ENCODE data around the gene ARHGAP32.

The ARHGAP32 gene

DNA sequence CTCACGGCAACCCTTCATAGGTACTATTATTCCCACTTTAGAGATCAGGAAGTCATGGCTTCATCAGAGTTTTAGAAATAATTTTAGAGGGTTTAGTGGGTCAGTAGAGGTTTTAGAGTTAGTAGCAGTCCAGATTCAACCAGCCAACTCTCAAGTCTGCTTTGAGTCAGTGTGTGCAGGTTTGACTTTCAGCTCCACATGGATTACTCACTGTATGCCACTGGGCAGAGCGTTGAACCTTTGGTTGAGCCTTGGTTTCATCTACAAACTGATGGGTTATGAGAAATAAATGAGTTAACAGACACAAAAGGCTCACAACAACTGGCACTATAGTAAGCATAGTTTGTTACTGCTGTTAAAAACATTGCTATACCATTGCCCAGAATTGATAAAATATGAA, 230.5 kb downstream of the ARHGAP32 start:
- no peak for DNase-seq (ENCODE audit: low spot score)

DNA sequence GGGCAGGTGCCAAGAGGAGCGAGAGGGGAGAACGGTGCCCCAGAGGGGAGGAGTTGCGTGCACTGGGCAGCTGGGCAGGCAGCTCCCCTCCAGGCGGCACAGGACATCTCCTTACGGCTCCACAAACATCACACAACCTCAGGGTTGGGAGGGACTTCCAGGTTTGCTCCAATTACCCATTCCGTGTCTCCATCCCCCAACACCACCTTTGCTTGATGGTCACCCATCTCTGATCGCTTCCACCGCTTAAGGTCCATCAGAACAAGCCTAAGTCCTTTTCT, 235.0 kb downstream of the ARHGAP32 start:
- DNase-seq (ENCODE audit: low spot score): no peak

DNA sequence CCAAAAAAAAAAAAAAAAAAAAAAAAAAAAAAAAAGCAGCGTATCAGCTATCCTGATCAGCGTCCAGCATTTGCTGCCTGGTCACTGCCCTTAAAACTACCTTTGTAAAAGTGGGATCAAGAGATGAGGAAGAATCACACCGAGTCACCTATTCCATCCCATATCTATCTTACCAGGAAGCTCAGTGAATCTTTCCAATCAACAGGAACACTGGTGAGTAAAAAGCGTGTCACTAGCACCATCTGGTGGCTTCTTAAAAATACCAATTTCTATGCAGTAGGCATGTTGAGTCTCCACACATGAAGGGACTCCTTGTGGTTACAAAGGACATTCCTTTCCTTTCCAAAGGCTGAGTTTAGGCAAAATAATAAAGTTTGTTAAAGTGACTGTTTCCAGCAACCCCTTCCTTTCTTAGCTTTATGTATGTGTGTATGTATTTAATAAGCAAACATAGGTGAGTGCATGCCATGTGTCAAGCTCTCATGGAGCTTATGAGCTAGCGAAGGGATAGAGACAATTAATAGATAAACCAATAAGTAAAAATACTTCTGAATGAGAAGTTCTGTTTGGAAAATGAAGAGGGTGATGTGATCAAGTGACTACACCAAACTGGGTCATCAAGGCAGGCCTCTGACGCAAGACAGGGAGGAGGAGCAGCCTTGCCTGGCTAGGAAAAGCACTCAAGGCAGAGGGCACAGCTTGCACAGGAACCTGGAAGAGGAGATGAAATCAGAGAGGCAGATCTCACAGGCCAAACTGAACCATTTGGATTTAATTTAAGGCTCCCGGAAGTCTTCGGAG, 235.5 kb downstream of the ARHGAP32 start:
- DNase-seq (ENCODE audit: low spot score): peak; percentile 59

DNA sequence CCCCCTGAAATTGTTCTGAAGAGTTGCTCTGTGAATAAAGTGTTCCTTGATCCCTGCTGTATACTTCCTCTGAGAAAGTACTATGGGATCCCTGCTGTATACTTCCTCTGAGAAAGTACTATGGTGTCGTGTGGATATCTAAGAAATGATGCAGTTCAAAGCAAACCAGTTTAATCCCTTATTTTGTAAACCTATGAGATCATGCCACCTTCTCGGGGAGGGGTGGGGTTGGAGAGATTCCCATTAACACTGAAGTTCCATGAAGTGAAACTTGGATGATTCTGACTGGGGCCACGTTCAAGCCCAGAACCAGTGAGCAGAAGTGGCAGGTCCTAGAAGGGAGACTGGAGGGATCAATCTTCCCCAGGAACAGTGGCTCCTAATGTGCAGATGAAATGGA, 236.5 kb downstream of the ARHGAP32 start:
- DNase-seq (ENCODE audit: low spot score): no peak

DNA sequence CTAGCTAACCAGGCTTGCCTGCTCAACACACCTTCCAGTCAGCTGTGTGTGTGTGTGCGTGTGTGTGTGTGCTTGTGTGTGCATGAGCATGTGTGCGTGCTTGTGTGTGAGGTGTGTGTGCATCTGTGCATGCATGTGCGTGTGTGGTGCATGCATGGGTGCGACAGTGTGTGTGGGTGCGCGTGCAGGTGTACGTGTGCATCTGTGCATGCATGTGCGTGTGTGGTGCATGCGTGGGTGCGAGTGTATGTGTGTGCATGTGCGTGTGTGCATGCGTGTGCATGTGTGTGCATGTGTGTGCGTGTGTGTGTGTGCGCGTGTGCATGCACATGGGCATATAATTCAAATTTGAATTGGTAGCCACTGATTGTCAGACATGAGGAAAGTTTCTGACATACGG, 239.0 kb downstream of the ARHGAP32 start:
- no peak for DNase-seq (ENCODE audit: low spot score)

DNA sequence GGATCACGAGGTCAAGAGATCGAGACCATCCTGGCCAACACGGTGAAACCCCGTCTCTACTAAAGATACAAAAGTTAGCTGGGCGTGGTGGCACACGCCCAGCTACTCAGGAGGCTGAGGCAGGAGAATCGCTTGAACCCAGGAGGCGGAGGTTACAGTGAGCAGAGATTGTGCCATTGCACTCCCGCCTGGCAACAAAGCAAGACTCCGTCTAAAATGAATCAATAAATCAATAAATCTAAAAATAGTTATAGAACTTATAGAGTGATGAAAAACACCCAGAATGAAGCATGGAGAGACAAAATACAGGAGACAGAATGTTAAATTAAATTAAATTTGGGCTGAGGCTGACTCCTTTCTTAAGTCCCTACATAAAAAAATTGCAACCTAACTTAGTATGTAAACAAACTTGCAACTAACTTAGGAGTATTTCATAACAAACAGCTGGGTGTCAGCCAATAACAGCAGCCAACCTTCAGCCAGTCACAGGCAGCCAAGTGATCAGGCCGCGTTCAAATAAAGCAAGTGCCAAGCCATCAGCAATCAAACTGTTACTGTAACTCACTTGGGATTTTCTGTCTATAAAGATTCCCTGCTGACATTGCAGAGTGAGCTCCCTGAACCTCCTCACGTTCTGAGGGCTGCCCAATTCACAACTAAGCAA, 242.2 kb downstream of the ARHGAP32 start:
- no peak for DNase-seq (ENCODE audit: low spot score)

DNA sequence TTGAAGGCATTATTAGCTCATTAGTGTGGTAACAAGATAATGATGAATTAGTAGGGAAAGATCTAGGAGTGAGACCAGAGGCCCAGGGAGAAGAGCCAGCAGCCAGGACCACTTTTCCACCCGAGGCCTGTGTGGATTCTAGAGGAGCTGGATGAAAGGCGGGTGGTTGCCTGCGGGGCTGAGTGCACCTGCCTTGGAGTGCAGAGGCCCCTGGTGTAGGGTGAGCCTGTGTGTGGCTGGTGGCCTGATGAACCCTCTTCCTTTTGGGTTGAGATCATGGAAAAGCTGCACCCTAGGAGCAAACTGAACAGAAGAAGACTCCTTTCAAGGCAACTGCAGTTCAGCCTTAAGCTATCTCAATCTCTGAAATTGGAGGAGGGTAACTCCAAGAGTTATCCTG, 243.5 kb downstream of the ARHGAP32 start:
- no peak for DNase-seq (ENCODE audit: low spot score)

DNA sequence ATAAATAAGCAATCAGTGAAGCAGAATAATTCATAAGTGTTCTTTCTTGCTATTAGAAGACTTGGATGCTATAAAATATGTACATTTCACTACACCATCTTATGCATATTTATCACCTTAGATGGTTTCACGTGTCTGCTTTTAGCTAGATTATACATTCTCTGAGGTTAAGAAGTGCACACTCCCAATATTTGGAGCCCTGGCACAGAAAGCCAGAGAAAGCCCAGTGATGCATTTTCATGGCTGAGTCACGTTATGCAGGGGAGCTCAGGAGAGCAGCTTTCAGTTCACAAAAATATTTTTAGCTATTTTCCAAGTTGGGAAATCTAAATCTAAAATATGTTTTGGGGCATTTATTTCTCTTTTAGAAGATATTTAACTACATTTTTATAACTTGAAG, 244.4 kb downstream of the ARHGAP32 start:
- no peak for DNase-seq (ENCODE audit: low spot score)

DNA sequence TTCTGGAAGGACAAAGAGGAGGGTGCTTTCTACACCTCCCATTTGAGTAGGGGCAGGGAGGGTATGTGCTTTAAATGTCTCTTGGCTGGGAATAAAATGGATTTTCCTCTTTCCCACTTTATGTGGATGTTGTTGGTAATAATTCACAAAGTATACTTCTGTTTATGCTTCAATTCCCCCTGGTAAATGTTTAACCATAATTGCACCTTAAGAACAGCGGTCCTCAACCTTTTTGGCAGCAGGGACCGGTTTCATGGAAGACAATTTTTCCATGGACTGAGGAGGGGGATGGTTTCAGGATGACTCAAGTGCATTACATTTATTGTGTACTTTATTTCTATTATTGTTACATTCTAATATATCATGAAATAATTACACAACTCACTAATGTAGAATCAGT, 245.5 kb downstream of the ARHGAP32 start:
- no peak for DNase-seq (ENCODE audit: low spot score)

DNA sequence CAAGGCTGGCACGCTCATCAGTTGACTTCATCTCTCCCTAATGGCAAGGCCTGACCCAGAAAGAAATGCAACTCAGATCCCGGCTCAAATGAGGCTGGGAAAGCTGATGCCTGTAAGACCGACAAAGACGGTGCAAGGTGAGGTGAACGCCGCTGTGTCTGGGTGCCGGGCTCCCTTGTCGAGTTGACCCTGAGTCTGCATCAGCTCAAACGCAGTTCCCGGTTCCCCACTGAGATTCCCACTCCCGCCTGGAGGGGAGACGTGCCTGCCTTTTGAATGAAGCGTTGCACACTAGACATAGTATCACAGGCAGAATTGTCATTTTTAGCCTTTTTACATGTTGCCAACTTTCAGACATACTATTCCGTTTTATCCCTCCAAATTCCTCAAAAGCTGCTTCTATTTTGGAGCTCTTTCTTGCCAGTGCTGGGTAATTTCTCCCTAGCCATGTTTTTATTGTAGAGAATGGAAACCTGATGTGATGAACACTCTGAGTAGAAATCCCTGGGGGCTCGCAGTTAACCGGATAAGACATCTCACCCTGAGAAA, 248.6 kb downstream of the ARHGAP32 start:
- no peak for DNase-seq (ENCODE audit: low spot score)

DNA sequence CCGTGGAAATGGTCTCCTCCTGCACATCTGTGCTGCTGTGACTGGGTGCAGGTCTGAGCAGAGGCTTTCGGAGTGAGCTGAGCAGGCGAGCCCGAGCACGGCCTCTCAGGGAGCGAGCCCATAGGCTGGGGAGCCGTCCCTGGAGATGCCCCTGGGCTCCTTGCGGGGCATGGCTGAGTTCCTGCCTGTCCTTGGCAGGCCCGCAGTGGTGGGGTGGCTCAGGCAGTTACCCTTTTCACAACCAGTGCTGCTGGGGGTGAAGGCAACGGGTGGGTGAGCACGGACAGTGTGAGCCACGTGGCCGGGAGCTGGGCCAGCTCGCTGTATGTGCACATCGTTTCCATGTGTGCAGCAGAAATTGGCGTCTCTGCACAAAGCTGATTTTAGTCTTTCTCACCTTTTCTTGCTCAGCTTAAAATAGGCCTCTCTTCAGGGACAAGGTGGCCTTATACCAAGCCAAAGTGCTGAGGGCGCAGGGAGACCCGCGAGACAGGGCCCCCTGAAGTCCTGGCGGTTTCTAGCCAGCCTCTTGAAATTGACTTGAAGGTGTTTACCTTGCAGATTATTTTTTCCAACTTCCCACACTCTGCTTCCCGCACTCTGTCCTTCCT, 249.2 kb downstream of the ARHGAP32 start, which contains the start of gene TP53AIP1:
Gene TP53AIP1 (minus strand): TSS at position 55 of the 611 bp plus-strand sequence. CDS start 5,053 bp downstream, outside the sequence.
- DNase-seq (ENCODE audit: low spot score): no peak

DNA sequence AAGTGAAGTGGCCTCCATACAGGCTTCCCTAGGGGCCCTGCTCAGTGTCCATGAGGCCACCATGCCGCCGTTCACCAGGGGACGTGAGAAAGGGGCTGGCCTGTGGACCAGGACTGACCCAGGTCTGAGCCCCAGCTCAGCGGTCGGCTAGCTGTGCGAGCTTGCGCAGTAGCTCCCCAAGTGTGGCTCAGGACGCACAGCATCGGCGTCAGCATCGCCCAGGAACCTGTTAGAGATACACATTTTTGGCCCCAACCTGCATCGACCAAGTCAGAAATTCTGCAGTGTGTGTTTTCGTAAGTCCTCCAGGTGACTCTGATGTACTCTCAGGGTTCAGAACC, 249.9 kb downstream of the ARHGAP32 start:
- DNase-seq (ENCODE audit: low spot score): no peak

DNA sequence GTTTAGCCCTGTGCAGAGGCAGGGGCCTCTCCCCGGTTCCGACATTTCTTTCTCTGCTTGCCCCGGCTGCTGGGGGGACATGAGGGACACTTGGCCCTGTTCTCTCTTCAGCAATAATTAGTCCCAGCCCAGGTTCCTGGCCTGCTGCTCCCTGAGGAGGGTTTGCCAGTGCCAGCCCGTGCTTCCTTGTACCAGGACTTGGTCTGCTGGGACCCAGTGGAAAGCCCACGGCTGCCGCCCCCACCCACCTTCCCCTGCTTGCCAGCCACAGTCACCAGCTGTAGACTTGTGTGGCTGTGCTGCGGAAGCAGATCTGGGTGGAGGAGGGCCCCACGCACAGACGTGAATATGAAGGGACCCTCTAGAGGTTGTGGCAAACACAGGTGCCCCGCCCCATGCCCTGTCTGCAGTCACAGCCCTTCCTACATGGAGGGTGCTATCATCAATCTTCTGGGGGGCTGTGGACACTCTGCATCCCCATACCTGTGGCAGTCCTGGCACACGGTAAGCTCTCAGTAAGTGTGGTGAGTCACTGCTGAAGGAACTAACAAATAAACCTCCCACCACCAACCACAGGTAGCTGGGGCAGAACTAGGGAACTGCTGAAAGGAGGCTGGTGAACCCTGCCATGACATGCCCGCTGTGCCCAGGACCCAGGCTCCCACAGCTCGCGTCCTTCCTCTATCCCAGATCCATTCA, 250.4 kb downstream of the ARHGAP32 start:
- DNase-seq (ENCODE audit: low spot score): no peak

DNA sequence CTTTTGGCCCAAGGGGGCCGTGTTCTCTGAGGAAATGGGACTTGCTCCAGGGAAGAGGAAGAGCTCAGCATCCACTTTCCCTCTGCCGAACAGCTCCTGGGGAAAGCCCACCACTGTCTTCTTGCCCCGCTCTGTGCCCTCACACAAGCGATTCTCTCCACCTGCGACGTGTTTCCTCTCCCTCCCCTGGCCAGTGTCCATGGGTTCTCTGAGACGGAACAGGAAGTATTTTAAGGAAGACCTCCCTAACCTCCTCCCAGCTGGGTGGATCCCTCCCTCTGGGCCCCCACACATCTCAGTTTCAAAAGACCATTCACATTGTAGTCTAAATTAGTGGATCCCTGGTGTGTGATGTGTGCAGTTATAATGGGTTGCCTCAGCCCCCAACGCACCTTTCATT, 251.0 kb downstream of the ARHGAP32 start:
- no peak for DNase-seq (ENCODE audit: low spot score)

DNA sequence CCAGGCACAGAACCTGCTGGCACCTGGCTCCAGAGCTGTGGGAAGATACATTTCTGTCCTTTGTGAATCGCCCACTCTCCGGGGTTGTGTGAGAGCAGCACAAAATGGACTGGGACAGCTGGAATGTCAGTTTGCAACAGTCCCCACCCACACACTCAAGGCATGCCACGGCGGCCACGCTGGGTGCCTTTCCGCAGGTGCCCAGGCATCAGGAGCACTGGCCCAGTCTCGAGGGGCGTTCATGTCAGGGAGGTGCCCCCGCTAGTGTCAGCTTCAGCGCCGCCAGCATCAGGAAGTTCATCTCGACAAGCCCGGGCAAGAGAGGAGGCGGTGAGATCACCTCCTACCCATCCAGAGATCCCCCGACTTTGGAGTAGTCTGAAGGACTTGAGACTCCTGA, 251.5 kb downstream of the ARHGAP32 start:
- DNase-seq (ENCODE audit: low spot score): no peak

DNA sequence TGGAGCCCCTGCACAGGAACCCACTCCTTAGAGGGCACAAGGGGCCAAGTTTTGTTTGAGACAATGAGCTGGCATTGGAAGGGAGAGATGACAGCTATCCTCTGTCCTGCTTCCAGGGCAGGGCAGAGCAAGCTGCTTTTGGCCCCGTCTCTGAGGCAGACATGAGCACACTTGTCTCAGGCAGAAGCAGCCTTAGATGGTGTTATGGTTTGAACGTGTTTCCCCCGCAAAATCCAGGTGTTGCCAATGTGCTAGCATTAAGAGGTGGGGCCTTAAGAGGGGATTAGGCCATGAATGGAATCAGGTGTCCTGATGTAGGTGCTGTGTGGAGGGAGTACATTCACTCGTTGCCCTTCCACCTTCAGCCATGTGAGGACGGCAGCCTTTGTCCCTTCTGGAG, 252.0 kb downstream of the ARHGAP32 start:
- no peak for DNase-seq (ENCODE audit: low spot score)

DNA sequence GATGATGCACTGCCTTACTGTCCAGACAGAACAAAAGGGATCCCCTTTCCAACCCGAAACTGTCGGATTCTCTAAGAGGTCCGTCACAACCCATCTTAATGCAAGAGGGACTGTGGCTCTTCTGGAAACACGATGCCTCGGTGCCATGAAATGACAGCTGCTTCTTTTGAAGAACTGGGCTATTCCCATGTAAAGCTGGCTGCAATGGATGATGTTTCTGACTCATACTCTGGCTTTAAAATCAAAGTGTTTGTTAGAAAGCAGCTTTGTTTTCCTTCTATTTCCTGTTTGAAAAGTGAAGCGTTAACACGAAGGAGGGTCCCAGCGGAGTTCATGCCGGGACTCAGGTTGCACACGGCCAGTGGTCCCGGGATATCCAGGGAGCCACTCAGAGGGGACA, 252.5 kb downstream of the ARHGAP32 start:
- DNase-seq (ENCODE audit: low spot score): no peak

DNA sequence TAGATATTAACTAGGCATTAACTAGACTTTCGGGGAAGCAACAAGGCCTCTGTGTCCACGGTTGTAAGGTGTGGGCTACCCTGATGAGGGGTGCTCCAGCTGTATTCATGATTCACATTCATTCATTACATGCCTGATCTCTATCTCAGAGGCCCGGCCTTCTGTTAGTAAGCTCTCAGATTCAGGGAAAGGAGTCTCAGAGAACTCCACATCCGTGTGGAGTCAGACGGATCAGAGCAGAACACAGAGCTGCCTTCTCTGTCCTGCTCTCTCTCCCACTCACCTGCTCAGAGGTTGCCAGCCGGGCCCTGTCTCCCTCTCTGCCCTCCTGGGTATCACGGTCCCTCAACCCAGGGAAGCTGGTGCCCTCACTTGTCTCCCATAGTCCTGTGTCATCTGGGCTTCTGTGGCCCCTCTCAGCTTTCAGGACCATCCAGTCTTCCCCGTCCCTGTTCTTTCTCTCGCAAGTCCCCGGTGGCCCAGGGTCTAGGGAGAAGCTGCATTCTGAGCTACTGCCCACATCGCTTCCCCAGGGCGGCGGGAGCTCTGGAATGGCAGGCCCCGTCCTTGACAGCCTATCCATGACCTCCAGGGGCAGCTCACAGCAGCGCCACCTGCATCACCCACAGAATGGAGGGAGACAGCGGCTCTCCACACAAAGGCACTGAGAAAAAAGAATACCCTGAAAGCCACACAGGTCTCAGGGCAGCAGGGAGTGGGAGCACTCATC, 253.8 kb downstream of the ARHGAP32 start:
- DNase-seq (ENCODE audit: low spot score): no peak

DNA sequence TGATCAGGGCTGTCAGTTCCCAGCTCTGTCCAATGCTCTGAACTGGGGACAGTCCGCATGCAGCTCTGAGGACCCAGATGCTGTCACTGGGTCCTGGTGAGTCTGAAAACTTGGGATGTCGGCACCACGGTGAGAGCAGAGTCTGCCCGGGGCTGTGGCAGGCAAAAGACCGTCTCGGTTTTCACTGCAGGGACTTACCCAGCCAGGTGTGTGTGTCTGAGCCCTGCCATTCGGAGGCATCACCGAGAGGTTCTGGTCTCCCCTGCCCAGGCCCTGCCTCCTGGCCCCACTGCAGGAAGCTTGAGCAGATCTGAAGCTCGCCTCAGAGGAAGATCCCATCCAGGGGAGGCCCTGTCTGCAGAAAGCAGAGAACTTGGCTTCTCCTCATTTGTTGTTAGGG, 254.6 kb downstream of the ARHGAP32 start:
- DNase-seq (ENCODE audit: low spot score): no peak

DNA sequence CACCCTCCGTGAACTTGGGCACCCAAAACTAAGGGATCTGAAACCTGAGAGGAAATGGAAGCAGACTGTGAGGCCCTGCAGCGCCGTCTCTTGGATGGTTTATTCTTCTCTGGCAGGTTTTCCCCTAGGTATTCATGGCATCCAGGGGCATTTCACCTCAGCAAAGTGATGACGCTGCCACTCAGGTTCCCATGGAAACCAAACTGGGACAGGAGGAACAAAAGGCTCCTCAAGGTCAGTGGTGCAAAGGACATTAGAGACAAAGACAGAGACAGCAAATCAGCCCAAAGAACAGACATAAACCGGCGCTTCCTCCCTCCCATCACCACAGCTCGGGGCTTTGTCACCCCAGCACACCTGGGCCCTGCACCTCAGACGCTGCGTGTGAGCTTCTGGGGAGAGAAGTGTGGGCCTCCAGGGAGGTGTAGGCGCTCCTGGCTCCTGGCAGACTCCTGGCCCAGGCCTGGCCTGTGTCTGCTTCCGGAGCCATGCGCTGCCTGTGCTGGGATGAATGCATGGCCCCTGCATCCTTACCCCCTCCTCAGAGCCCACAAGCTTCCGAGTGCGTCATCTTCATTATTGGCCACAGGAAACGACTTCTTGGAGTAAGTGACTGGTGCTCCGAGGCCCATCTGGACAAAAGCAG, 255.4 kb downstream of the ARHGAP32 start:
- DNase-seq (ENCODE audit: low spot score): no peak

DNA sequence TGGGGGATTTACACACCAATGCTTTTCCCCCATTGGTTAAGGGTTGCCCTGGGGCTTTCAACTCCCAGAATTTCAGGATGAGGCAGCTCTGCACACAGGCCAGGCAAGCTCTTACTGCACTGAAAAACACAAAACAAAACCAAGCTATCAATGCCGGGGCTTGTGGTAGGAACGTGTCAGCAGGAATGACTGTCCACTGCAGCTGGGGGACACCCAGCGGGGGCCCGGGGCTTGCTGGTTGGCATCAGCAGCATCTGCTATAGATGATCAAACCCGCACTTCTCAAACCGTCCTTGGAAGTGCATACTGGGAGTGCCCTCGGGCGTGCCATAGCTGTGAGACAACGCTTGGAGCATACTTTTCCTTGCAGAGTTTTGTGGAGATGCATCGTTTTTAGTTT, 257.2 kb downstream of the ARHGAP32 start:
- no peak for DNase-seq (ENCODE audit: low spot score)
